ENCODE results near the gene PLEKHG7. TPM values are rescaled to one million over a fixed set of nuclear protein-coding genes. Genes with fewer than 3 reads are reported as not detected.
A peak's percentile ranks its signal among the peaks of the same experiment; 100 is the strongest.
"Not testable (repeated sequence)": the region's sequence is repeated elsewhere in the genome, so short reads cannot be mapped to it uniquely, and the experiment has no call there.

PLEKHG7 gene
- total RNA-seq: under 1 TPM; 0.13 to 0.92 (median 0.60) TPM
- under 1 TPM; 0.42 to 0.73 TPM for polyA plus RNA-seq

- Histone ChIP-seq H3K36me3 (no peaks in the 10 kb centered on the region), H3K4me1 (peaks cover 4 to 7% (median 6%) of the 10 kb centered on the region in 3 donors), H3K27ac (peak within 1 kb of the TSS; percentile 64 to 96 (median 80)), H3K9me3 (no peaks in the 10 kb centered on the region), H3K4me3 (peak within 1 kb of the TSS; percentile 8 to 46 (median 28)), H3K27me3 (no peaks in the 10 kb centered on the region)
- TF ChIP-seq CTCF (IDR thresholded peaks at IDR 0.05): no peak
- ATAC-seq: peak; percentile 90 to 95 (median 94)
- 15 to 27% methylated on average over 8 of the region's 8 CpGs for WGBS, 2 donors
- FAIRE-seq: no peak
- intact Hi-C loops (cut with DNase I): no loop called here
- peak in 5 of 6 donors; percentile 32 to 62 (median 34) for DNase-seq
Observed at GRCh38 chr12:92702754-92703679, at the start of gene PLEKHG7. Gene PLEKHG7, plus strand, starts transcription at chr12:92702989. Its CDS starts 3,643 bp downstream, at chr12:92706632.

GRCh38 chr12:92654256-92654655 is 48.5 kb upstream of the PLEKHG7 start:
- H3K36me3 ChIP-seq; H3K4me1 ChIP-seq; DNase-seq; FAIRE-seq; ATAC-seq; H3K27ac ChIP-seq; H3K4me3 ChIP-seq; intact Hi-C loops (cut with DNase I); H3K27me3 ChIP-seq; H3K9me3 ChIP-seq: not testable (repeated sequence)
- 84 to 87% methylated on average over 4 of the region's 4 CpGs for WGBS, 2 donors

- intact Hi-C loops (cut with DNase I): no loop called here
- ATAC-seq: peak in 2 of 4 donors; percentile 18 to 64
- WGBS, 2 donors: 78 to 91% methylated on average over 1 of the region's 1 CpG
Observed at GRCh38 chr12:92654929-92655328, 47.9 kb upstream of the PLEKHG7 start.

GRCh38 chr12:92656911-92657310 is 45.9 kb upstream of the PLEKHG7 start:
- TF ChIP-seq CTCF (IDR thresholded peaks at IDR 0.05): no peak
- H3K4me1 ChIP-seq: no peaks in the 10 kb centered on the region
- H3K4me3 ChIP-seq: no peak overlapping the region
- no peak overlapping the region for H3K27ac ChIP-seq
- no peak for ATAC-seq
- no peak for DNase-seq
- no peaks in the 10 kb centered on the region for H3K27me3 ChIP-seq
- H3K9me3 ChIP-seq: no peaks in the 10 kb centered on the region
- no peaks in the 10 kb centered on the region for H3K36me3 ChIP-seq
- FAIRE-seq: no peak
- intact Hi-C loops (cut with DNase I): no loop called here
- WGBS, 2 donors: 88 to 93% methylated on average over 1 of the region's 1 CpG

More at GRCh38 chr12:92654929-92655328, 47.9 kb upstream of the PLEKHG7 start:
- no peaks in the 10 kb centered on the region for H3K9me3 ChIP-seq
- H3K27me3 ChIP-seq: no peaks in the 10 kb centered on the region
- H3K4me1 ChIP-seq: no peaks in the 10 kb centered on the region
- H3K36me3 ChIP-seq: no peaks in the 10 kb centered on the region
- no peak overlapping the region for H3K4me3 ChIP-seq
- DNase-seq: no peak
- no peak for FAIRE-seq
- TF ChIP-seq CTCF (IDR thresholded peaks at IDR 0.05): no peak
- H3K27ac ChIP-seq: no peak overlapping the region

GRCh38 chr12:92657770-92658169 is 45.0 kb upstream of the PLEKHG7 start:
- intact Hi-C loops (cut with DNase I): no loop called here
- no peak overlapping the region for H3K4me3 ChIP-seq
- no peaks in the 10 kb centered on the region for H3K36me3 ChIP-seq
- 92 to 98% methylated on average over 4 of the region's 4 CpGs for WGBS, 2 donors
- FAIRE-seq (no peak), ATAC-seq (no peak), DNase-seq (no peak)
- no peak overlapping the region for H3K27ac ChIP-seq
- no peaks in the 10 kb centered on the region for H3K27me3 ChIP-seq
- no peaks in the 10 kb centered on the region for H3K4me1 ChIP-seq
- H3K9me3 ChIP-seq: no peaks in the 10 kb centered on the region
- no peak for TF ChIP-seq CTCF (IDR thresholded peaks at IDR 0.05)

All from pancreas (tissue), 10 donors.